AG09319 (cell line): Measurements from ENCODE around the gene IP6K1.
A peak's percentile ranks its signal among the peaks of the same experiment; 100 is the strongest.

Source experiments
- DNase-seq: peaks from one replicate; pipeline ENCODE4 v3.0.0-alpha.2; 2010; ENCODE audit warnings: low read depth; ENCODE audit errors: extremely low read depth
- TF ChIP-seq, protein P1 (sequence below): IDR thresholded peaks from 2 replicates; pipeline ENCODE4 v1.5.1; 2011; ENCODE audit warnings: low read depth, mild to moderate bottlenecking, inconsistent platforms, low read length, moderate library complexity

The IP6K1 gene

DNA sequence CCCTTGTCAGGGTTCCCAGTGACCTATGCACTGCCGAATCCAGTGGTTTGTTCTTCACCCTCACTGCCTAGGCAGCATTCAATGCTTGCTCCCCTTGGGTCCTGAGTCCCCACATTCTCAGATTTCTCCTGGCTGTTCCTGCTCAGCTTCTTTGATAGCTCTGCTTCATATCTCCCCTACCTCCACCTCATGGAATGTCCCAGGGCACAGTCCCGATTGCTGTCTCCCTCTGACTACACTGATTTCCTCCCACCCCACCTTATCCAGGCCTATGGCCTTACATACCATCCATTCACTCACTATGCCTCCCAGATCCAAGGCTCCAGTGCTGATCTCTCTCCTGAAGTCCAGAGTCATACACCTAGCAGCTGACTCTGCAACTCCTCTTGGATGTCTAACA, 14.8 kb upstream of the IP6K1 start:
- TF ChIP-seq, protein P1, sequence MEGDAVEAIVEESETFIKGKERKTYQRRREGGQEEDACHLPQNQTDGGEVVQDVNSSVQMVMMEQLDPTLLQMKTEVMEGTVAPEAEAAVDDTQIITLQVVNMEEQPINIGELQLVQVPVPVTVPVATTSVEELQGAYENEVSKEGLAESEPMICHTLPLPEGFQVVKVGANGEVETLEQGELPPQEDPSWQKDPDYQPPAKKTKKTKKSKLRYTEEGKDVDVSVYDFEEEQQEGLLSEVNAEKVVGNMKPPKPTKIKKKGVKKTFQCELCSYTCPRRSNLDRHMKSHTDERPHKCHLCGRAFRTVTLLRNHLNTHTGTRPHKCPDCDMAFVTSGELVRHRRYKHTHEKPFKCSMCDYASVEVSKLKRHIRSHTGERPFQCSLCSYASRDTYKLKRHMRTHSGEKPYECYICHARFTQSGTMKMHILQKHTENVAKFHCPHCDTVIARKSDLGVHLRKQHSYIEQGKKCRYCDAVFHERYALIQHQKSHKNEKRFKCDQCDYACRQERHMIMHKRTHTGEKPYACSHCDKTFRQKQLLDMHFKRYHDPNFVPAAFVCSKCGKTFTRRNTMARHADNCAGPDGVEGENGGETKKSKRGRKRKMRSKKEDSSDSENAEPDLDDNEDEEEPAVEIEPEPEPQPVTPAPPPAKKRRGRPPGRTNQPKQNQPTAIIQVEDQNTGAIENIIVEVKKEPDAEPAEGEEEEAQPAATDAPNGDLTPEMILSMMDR = no peak
- no peak for DNase-seq

DNA sequence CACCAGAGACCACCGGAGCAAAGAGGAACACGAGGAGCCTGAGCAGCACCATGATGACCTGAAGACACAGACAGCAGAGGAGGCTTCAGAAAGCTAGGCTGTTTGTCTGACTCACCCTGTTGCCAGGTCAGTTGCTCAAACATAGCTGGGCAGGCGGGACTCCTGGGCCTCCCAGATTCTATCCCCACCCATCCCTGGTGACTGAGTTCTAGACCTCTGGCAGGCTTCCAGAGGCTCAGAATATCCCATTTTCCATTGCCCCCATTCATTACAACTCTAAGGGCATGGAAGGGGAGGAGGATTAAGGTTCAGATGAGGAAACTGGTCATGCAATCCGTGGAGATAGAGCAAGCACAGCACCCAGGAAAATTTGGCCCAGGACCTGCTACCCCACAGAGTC, 13.4 kb upstream of the IP6K1 start, which contains the start of gene CDHR4:
TSS of gene CDHR4 (minus strand) at position 113 of the 400 bp plus-strand sequence. CDS start at position 52, 61 bp downstream.
- TF ChIP-seq, protein P1 = no peak
- peak; percentile 47 for DNase-seq

DNA sequence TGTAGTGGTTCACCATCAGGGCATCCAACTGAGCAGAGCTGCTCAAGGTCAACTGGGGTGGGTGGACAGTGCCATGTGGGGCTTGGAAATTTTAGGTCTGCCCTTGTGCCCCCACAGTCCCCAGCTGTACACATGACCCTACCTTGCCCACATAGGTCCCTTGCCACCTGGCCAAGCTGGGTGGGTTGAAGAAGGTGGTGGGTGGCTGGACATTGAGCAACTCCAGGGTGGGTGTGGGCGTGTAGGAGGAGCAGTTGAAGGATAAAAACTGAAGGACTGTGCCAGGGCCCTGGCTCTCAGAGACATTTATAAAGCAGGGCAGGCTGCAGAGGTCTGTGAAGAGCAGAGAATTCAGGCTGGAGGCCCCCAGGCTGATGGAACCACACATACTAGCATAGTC, 12.8 kb upstream of the IP6K1 start:
- TF ChIP-seq, protein P1 = no peak

DNA sequence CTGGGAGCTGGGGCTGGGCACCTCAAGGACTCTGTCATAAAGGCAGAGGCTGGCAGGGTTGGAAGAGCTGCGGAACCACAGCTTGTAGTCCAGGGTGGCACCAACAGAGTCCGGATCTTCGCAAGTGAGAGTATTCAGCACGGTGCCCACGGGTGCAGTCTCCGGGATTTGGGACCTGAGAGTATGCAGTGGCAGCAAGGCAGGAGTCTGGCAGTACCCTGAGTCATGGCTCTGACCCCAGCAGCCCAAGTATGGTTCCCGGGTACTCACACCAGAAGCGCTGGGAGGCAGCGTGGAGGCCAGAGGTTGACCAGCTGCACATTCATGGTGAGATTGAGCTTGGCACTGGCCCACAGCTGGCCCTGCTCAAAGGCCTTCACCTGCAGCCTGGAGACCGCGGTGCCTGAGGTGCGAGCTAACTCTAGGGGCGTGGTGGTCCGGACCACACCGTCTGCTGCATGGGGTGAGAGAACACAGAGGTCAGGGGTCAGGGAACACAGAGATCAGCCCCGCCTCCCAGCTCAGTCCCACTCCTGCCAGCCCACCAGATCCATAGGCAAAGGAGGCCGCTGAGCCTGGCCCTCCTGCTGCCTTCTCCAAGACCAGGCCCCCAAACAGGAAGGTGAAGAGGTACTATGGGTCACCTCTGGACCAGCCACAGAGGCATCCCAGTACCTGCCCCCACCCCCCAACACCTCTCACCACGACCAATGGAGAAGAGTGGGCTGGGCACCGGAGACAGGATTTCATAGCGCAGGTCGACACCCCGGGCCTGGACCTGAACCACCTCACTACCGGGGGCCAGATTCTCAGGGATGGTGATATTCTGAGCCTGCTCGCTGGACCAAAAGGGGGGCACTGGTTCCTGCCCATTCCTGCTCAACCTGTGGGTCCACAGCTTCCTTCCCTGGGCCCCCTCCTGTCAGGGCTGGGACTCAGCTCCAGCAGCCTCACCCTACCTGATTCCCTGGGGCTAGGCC, 8.9 kb upstream of the IP6K1 start:
- no peak for DNase-seq
- TF ChIP-seq, protein P1 = no peak

More for the DNA sequence above, 12.8 kb upstream of the IP6K1 start:
- no peak for DNase-seq

DNA sequence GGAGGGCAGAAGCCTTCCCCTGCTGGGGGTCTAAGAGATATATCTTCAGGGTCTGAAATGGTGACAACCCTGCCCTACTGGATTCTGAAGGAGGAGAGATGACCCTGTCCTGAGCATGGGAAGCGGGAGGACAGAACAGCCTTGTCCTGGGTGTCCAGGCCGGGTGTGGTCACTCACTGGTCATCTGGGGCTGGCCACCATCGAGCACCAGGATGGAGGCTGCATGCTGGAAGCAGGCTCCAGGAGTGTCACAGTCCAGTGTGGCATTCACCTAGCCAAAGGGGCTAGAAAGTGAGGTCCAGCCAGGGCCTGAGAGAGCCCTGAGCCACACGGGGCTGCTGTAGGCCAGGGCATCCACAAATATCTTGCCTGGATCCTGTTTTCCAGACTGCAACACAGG, 8.1 kb upstream of the IP6K1 start:
- TF ChIP-seq, protein P1 = no peak
- no peak for DNase-seq

DNA sequence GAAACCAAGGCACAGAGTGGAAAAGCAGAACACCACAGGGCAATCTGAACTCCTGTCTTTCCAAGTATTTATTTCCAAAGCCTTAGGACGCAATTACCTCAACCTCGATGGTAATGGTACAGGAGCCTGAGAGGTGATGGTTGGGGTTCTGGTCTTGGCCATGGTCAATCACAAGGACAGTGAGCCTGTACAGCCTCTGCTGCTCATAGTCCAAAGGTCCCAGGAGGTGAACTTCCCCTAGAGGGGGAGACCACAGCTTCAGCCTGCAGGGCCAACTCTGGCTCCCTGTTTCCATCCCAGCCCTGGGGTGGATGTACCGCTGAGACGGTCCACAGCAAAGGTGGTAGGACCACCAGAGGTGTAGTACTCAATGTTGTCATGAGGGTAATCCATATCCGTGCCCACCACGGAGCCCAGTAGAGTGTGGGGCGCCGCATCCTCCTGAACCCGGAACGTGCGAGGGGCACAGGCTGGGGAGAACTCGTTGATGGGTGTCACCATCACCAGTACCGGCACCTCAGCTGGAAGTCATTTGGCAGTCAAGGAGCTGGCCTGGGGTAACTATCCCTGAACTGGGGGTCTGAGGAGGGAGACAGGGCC, 7.2 kb upstream of the IP6K1 start:
- TF ChIP-seq, protein P1 = no peak
- DNase-seq = no peak
